ENCODE results near the gene BRI3.
"Not testable (repeated sequence)": the region's sequence is repeated elsewhere in the genome, so short reads cannot be mapped to it uniquely, and the experiment has no call there.

BRI3 gene

DNA sequence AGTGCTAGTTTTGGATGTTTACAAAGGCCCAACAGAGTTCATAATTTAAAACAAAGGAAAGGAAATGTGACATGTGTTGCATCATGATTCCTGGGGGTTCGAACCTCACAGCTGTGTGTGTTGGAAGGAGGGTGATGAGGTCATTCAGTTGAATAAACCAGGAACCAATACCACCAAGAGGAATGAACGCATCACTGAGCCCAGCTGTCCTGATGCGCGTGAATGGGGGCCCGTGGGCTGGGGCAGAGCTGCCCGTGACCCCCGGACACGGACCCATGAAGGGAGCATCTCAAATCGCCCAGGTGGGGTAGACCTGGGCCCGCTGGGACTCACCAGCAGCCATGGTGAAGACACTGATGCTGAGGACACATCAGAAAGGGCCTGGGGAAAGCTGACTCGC lies 33.0 kb downstream of the BRI3 start:
- no peak for DNase-seq (ENCODE audit: low read depth)

- no peak for DNase-seq (ENCODE audit: low read depth)
Observed at GRCh38 chr7:98315318-98315993, 34.0 kb downstream of the BRI3 start.

DNA sequence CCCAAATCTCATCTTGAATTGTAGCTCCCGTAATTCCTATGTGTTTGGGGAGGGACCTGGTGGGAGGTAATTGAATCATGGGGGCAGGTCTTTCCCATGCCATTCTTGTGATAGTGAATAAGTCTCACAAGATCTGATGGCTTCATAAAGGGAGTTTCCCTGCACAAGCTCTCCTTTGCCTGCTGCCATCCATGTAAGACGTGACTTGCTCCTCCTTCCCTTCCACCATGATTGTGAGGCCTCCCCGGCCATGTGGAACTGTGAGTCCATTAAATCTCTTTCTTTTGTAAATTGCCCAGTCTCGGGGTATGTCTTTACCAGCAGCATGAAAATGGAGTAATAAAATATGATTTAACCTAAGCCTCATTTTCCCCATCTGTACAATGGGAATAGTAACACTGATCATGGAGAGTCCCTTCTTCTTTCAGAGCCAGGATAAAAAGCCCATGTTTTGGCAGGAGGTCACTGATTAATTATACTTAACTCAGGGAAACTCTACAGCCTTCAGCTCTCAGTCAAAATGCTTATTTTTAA lies 34.6 kb downstream of the BRI3 start:
- not testable (repeated sequence) for DNase-seq (ENCODE audit: low read depth)

- no peak for DNase-seq (ENCODE audit: low read depth)
Observed at GRCh38 chr7:98317366-98318040, 36.0 kb downstream of the BRI3 start.

GRCh38 chr7:98319176-98319575 lies 37.7 kb downstream of the BRI3 start:
- DNase-seq (ENCODE audit: low read depth) = no peak

GRCh38 chr7:98321301-98321700 lies 39.8 kb downstream of the BRI3 start:
- DNase-seq (ENCODE audit: low read depth) = no peak

DNA sequence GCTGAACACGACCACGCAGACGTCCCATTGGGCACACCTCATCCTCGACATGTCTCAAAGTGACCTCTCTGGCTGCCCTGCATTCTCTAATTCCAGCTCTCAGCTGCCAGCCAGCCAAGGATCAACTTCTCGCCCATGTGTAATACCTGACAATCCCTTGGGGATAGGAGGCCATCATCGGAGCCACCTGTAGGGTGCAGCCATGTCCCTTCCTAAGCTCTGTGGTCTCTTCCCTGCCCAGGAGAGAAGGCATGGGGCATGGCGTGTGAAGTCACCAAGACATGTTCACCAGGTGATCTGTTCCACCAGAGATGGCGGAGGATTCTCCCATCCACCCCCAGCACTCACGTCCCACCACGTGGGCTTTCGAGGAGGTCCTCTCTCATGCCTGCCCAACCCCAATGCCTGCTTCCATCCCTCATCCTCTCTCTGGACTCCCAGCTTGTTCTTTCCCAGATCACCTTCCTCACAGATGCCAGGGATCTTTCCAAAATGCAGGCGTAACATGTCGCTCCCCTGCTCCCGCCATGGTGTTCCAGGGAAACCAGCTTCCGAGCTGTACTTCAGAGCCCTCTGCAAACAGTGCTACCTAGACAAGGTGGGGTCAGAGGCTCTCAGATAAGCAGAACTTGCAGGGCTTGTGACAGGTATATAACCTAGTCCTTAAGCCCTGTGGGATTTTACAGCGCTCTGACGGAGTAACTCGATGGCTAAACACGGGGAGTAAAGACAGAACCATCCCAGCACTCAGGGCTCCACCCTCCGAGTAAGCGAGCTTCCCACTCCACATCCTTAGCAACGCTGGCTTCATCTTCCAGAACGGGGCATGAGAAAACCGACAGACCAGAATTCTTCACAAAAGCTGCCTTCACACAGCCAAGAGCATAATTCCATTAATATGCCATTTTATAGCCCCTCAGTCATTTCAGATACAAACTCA lies 41.1 kb downstream of the BRI3 start:
- no peak for DNase-seq (ENCODE audit: low read depth)

DNA sequence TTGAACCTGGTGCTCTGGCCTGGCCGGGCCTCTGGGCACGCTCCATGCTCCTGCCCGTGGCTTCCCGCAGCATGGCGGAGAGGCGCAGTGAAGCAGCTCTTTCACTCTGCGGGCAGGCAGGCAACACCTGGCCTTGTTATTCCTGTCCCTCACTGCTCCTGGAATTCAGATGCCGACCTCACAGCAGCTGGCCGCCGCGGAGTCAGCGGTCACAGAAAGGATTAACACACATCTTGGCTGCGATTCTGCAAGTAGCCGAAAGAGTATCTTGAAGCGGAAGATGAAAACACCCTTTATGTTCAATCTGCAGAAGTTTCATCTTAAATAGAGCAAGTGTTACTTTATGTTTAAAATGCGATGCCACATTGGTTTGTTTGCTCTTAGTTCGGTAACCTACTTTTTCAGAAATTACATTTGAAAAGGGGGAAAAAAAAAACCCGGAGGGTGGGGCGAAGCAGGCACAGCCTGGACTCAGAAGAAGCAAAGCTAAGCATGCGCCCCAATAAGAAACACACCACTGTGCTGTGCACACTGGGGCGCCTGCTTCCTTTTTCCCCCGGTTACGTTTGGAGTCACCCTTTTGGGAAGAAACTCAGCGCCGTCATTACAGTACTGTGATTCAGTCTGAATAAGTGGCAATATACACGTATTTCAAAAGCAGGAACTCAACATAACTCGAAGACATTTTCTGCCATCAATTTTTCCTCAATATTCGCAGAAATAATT lies 42.3 kb downstream of the BRI3 start:
- DNase-seq (ENCODE audit: low read depth) = no peak

DNA sequence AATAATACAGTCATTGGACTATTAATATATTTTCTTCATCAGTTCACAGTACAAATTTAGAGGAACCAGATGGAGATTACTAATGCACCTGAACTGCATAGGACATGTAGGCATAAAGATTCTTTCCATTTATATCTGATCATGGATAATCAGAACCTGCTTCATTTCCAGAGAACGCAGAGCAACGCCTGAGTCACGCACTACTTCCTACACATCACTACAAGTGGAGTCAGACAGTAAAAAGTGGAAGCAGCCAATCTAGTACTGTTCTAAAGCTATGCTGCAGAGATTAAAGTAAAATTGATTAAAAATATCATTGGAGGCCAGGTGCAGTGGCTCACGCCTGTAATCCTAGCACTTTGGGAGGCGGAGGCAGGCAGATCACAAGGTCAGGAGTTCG lies 43.3 kb downstream of the BRI3 start:
- DNase-seq (ENCODE audit: low read depth) = no peak

DNA sequence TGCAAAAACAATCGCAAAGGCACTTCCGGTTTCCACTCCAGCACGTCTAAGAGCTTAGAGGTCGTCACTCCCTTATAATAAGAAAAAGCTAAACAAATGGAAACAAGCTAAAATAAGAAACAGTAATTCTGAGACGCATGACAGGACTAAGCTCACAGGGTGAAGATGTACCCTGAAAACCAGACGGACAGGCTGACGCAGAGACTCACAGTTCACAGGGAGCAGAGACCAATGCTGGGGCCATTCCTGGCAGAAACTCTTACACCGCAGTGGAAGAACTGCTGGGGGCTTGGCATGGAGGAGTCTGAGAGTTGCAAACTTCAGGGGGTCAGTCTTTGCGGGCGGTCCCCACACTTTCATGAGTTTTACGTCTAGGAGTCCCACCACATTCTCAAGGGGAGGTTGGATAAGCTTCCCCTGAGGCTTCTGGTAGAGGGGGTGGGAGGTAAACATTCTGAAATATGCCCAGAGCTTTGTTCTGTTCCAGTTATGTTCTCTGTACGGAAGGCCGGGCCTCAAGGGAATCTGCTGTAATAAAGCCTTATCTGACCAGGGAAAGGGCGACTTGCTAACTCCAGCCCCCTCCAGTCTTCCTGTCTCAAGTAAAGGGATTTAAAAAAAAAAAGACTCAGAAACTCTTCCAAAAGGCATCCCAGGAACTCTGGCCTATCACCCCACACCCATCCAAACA lies 47.8 kb downstream of the BRI3 start:
- DNase-seq (ENCODE audit: low read depth) = no peak

DNA sequence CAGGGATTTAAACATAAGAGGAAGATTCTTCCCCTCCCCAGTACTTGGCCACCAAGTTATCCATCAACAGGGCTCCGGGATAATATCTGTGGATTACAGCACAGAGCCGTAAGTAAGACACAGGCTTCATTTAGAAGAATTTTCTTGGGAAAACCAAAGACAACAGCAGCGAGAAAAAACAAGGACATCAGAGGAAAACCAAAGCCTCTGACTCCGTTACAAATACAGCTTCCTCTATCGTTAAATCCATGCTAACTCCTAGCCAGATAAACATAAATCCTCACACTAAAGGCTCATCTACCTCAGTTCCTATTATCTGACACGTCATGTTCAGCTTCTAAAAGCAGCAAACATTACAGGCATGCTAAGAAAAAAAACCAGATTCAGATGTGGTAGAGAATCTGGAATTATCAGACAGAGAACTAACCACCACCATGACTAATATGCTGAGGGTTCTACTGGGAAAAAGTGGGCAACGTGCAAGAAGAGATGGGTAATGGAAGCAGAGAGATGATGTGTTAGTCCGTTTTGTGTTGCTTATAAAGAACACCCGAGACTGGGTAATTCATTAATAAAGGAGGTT lies 48.4 kb downstream of the BRI3 start:
- DNase-seq (ENCODE audit: low read depth) = no peak

GRCh38 chr7:98330926-98331529 lies 49.5 kb downstream of the BRI3 start:
- DNase-seq (ENCODE audit: low read depth) = no peak

DNA sequence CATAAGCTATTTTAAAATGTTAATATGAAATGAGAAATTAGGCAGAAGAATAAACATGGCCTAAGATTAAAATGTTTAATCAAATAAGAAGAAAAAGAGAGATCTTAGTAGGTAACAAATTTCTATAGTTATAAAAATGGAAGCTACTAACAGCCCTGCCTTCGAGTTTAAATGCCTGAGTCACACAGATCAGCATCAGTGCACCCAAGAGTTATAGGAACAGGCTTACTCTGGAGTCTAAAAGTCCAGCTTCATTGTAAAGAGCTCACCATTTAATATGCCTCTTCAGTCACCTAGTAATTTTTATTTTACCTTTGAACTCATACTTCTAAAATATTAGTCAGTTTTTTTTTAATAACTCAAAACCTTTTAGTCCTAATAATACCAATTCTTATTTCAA lies 52.6 kb downstream of the BRI3 start:
- DNase-seq (ENCODE audit: low read depth) = no peak

DNA sequence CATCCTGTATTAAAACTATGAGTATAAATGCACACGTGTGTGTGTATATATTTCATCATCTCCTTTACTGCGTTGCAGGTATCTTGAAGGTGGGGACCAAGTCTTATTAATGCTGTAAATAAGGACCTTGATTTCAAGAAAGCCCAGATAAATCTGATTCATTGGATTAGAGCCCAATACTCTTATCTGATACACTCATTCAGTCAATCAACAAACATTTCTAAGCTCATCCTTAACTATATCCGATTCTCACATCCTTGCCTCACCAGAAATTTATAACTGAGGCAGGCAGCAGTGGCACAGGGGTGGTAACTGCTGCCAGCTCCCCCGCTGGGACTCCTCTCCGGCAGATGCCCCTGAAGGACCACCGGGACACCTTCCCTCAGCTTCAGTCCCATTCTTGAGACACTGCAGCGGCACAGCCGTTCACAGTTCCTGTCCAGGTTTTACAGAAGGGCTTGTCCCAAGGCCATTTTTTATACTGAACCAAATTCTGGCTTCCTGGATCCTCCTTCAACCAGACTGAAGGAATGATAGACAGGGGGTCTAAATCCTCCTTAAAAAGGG lies 54.0 kb downstream of the BRI3 start:
- DNase-seq (ENCODE audit: low read depth) = no peak

- DNase-seq (ENCODE audit: low read depth) = no peak
Observed at GRCh38 chr7:98338441-98338840, 57.0 kb downstream of the BRI3 start.

GRCh38 chr7:98339043-98339442 lies 57.6 kb downstream of the BRI3 start:
- no peak for DNase-seq (ENCODE audit: low read depth)

- DNase-seq (ENCODE audit: low read depth) = no peak
Observed at GRCh38 chr7:98341106-98341505, 59.6 kb downstream of the BRI3 start.
